GM12874 (cell line): ENCODE data around the gene CDK6.

Experiments used
- CTCF ChIP-seq: IDR thresholded peaks from 2 replicates; pipeline ENCODE4 v1.5.1; 2011; ENCODE audit warnings: low read depth, mild to moderate bottlenecking, control low read depth, low read length, moderate library complexity; ENCODE audit not compliant: insufficient read depth

CDK6 gene

GRCh38 chr7:92621561-92622023, 214.8 kb downstream of the CDK6 start:
- no peak for TF ChIP-seq CTCF

DNA sequence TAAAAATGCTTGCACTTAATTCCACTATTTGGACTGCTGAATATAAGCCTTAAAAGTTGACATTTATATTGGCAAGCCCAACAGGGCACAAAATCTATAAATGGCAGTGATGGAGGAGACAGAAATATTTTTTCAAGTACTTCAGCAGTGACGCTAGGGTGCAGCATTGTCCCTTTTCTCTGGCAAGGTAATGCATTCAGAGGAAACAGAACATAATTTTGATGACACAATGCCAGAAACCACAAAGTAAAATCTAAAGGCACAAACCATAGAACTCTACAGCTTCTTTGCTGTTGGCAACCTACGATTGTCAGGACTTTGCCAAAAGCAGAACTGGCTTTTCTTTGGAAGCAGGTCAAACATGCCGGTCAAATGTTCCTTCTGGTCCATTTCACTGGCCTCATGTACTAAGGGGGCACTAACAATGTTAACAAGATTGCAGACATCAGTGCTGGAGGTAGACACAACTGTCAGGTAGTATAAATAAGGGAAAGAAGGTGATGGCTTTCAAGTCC, 215.3 kb downstream of the CDK6 start:
- peak; percentile 55 for TF ChIP-seq CTCF

- no peak for TF ChIP-seq CTCF
These were observed 220.5 kb downstream of the CDK6 start for GRCh38 chr7:92615861-92616260.

- no peak for TF ChIP-seq CTCF
These were observed 221.7 kb downstream of the CDK6 start for GRCh38 chr7:92614660-92615174.

- TF ChIP-seq CTCF, result no peak
These were observed 222.7 kb downstream of the CDK6 start for GRCh38 chr7:92613720-92614119.

- no peak for TF ChIP-seq CTCF
These were observed 223.2 kb downstream of the CDK6 start for GRCh38 chr7:92613214-92613613.

DNA sequence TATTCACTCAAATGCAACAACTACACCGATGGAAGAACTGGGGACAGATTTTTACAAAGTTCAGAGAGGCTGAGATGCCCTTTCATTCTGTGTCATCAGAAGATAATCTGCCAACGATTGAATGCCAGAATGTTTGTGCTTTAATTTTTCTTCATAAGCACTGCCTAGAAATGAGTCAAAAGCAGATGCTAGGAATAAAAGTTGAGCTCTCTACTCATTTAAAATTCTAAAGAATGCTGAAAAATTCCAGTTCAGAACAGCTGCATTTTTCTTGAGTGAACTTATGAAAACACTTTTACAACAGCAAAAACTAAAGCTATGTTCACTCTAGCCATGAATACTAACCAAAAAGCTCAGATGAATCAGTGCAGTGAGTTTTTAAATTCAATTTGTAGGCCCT, 223.9 kb downstream of the CDK6 start:
- no peak for TF ChIP-seq CTCF
